WTC11 (cell line): Measurements from ENCODE around the gene LRCH4.

ENCODE experiments used
- CREB1 ChIP-seq: sonication (generic); formaldehyde crosslinking; IDR thresholded peaks from 2 replicates; pipeline ENCODE4 v1.8.0; 2023; ENCODE audit warnings: mild to moderate bottlenecking, missing genetic modification reagents
- GABPB1 ChIP-seq: sonication (generic); formaldehyde crosslinking; IDR thresholded peaks from 2 replicates; pipeline ENCODE4 v1.8.1; 2023; ENCODE audit warnings: mild to moderate bottlenecking, missing genetic modification reagents
- TF ChIP-seq, protein P1 (sequence below): fragments of 200-600 bp; IDR thresholded peaks from 2 replicates; pipeline ENCODE4 v1.8.0; 2022; ENCODE audit warnings: antibody characterized with exemption
- TF ChIP-seq, protein P2 (sequence below): sonication (generic); formaldehyde crosslinking; IDR thresholded peaks from 2 replicates; pipeline ENCODE4 v1.8.0; 2022; ENCODE audit warnings: mild to moderate bottlenecking, missing genetic modification reagents
- TF ChIP-seq, protein P3 (sequence below): sonication (generic); formaldehyde crosslinking; IDR thresholded peaks from 2 replicates; pipeline ENCODE4 v1.8.0; 2022; ENCODE audit warnings: missing genetic modification reagents
- TF ChIP-seq, protein P4 (sequence below): sonication (generic); formaldehyde crosslinking; IDR thresholded peaks from 2 replicates; pipeline ENCODE4 v1.8.0; 2023; ENCODE audit warnings: mild to moderate bottlenecking, missing genetic modification reagents
- TF ChIP-seq, protein P5 (sequence below): sonication (generic); formaldehyde crosslinking; IDR thresholded peaks from 2 replicates; pipeline ENCODE4 v1.8.0; 2023; ENCODE audit warnings: missing genetic modification reagents, mild to moderate bottlenecking, borderline replicate concordance
- TF ChIP-seq, protein P6 (sequence below): sonication (generic); formaldehyde crosslinking; IDR thresholded peaks from 2 replicates; pipeline ENCODE4 v1.8.1; 2022; ENCODE audit warnings: missing genetic modification reagents, borderline replicate concordance

DNA sequence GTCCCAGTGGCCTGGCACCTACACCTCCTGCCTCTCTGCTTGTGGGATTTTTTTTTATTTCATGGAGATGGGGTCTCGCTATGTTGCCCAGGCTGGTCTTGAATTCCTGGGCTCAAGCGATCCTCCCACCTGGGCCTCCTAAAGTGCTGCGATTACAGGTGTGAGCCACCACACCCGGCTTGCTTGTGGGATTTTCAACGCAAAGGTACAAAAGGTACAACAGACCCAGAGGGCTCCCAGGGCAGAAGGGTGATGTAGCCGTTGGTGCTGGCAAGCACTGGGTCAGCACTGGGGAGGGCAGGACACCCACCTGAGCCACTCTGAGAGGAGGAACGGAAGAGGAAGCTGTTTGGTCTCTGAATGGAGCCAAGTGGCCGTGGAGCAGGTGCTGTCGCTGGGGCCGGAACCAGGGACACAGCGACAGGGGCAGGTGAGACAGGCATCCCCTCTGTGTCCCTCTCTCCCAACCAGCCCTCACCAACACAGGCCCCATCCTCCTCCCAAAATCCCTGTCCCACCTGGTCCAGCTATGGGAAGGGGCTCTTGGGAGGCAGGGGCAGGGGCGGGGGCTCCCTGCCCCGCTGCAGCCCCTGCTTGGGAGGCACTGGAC is 9.4 kb downstream of the LRCH4 start:
- TF ChIP-seq GABPB1 (CRISPR knock-in tag) (no peak), CREB1 (CRISPR knock-in tag) (no peak)
- TF ChIP-seq, protein P1, sequence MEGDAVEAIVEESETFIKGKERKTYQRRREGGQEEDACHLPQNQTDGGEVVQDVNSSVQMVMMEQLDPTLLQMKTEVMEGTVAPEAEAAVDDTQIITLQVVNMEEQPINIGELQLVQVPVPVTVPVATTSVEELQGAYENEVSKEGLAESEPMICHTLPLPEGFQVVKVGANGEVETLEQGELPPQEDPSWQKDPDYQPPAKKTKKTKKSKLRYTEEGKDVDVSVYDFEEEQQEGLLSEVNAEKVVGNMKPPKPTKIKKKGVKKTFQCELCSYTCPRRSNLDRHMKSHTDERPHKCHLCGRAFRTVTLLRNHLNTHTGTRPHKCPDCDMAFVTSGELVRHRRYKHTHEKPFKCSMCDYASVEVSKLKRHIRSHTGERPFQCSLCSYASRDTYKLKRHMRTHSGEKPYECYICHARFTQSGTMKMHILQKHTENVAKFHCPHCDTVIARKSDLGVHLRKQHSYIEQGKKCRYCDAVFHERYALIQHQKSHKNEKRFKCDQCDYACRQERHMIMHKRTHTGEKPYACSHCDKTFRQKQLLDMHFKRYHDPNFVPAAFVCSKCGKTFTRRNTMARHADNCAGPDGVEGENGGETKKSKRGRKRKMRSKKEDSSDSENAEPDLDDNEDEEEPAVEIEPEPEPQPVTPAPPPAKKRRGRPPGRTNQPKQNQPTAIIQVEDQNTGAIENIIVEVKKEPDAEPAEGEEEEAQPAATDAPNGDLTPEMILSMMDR: no peak
- TF ChIP-seq, protein P2, sequence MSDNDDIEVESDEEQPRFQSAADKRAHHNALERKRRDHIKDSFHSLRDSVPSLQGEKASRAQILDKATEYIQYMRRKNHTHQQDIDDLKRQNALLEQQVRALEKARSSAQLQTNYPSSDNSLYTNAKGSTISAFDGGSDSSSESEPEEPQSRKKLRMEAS: no peak
- TF ChIP-seq, protein P3, sequence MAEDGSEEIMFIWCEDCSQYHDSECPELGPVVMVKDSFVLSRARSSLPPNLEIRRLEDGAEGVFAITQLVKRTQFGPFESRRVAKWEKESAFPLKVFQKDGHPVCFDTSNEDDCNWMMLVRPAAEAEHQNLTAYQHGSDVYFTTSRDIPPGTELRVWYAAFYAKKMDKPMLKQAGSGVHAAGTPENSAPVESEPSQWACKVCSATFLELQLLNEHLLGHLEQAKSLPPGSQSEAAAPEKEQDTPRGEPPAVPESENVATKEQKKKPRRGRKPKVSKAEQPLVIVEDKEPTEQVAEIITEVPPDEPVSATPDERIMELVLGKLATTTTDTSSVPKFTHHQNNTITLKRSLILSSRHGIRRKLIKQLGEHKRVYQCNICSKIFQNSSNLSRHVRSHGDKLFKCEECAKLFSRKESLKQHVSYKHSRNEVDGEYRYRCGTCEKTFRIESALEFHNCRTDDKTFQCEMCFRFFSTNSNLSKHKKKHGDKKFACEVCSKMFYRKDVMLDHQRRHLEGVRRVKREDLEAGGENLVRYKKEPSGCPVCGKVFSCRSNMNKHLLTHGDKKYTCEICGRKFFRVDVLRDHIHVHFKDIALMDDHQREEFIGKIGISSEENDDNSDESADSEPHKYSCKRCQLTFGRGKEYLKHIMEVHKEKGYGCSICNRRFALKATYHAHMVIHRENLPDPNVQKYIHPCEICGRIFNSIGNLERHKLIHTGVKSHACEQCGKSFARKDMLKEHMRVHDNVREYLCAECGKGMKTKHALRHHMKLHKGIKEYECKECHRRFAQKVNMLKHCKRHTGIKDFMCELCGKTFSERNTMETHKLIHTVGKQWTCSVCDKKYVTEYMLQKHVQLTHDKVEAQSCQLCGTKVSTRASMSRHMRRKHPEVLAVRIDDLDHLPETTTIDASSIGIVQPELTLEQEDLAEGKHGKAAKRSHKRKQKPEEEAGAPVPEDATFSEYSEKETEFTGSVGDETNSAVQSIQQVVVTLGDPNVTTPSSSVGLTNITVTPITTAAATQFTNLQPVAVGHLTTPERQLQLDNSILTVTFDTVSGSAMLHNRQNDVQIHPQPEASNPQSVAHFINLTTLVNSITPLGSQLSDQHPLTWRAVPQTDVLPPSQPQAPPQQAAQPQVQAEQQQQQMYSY (CRISPR knock-in tag): no peak
- TF ChIP-seq, protein P4, sequence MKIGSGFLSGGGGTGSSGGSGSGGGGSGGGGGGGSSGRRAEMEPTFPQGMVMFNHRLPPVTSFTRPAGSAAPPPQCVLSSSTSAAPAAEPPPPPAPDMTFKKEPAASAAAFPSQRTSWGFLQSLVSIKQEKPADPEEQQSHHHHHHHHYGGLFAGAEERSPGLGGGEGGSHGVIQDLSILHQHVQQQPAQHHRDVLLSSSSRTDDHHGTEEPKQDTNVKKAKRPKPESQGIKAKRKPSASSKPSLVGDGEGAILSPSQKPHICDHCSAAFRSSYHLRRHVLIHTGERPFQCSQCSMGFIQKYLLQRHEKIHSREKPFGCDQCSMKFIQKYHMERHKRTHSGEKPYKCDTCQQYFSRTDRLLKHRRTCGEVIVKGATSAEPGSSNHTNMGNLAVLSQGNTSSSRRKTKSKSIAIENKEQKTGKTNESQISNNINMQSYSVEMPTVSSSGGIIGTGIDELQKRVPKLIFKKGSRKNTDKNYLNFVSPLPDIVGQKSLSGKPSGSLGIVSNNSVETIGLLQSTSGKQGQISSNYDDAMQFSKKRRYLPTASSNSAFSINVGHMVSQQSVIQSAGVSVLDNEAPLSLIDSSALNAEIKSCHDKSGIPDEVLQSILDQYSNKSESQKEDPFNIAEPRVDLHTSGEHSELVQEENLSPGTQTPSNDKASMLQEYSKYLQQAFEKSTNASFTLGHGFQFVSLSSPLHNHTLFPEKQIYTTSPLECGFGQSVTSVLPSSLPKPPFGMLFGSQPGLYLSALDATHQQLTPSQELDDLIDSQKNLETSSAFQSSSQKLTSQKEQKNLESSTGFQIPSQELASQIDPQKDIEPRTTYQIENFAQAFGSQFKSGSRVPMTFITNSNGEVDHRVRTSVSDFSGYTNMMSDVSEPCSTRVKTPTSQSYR (CRISPR knock-in tag): no peak
- TF ChIP-seq, protein P5, sequence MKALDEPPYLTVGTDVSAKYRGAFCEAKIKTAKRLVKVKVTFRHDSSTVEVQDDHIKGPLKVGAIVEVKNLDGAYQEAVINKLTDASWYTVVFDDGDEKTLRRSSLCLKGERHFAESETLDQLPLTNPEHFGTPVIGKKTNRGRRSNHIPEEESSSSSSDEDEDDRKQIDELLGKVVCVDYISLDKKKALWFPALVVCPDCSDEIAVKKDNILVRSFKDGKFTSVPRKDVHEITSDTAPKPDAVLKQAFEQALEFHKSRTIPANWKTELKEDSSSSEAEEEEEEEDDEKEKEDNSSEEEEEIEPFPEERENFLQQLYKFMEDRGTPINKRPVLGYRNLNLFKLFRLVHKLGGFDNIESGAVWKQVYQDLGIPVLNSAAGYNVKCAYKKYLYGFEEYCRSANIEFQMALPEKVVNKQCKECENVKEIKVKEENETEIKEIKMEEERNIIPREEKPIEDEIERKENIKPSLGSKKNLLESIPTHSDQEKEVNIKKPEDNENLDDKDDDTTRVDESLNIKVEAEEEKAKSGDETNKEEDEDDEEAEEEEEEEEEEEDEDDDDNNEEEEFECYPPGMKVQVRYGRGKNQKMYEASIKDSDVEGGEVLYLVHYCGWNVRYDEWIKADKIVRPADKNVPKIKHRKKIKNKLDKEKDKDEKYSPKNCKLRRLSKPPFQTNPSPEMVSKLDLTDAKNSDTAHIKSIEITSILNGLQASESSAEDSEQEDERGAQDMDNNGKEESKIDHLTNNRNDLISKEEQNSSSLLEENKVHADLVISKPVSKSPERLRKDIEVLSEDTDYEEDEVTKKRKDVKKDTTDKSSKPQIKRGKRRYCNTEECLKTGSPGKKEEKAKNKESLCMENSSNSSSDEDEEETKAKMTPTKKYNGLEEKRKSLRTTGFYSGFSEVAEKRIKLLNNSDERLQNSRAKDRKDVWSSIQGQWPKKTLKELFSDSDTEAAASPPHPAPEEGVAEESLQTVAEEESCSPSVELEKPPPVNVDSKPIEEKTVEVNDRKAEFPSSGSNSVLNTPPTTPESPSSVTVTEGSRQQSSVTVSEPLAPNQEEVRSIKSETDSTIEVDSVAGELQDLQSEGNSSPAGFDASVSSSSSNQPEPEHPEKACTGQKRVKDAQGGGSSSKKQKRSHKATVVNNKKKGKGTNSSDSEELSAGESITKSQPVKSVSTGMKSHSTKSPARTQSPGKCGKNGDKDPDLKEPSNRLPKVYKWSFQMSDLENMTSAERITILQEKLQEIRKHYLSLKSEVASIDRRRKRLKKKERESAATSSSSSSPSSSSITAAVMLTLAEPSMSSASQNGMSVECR (CRISPR knock-in tag): no peak
- TF ChIP-seq, protein P6, sequence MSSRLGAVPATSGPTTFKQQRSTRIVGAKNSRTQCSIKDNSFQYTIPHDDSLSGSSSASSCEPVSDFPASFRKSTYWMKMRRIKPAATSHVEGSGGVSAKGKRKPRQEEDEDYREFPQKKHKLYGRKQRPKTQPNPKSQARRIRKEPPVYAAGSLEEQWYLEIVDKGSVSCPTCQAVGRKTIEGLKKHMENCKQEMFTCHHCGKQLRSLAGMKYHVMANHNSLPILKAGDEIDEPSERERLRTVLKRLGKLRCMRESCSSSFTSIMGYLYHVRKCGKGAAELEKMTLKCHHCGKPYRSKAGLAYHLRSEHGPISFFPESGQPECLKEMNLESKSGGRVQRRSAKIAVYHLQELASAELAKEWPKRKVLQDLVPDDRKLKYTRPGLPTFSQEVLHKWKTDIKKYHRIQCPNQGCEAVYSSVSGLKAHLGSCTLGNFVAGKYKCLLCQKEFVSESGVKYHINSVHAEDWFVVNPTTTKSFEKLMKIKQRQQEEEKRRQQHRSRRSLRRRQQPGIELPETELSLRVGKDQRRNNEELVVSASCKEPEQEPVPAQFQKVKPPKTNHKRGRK (CRISPR knock-in tag): no peak
